Measurements from ENCODE around the gene LRP1B. TPM values are rescaled to one million over a fixed set of nuclear protein-coding genes. Genes with fewer than 3 reads are reported as not detected.
A peak's percentile ranks its signal among the peaks of the same experiment; 100 is the strongest.

The LRP1B gene
- total and polyA plus RNA-seq, 2 of the 8 experiments (the other 6 are each of a cell fraction or from before 2014, with no cell fraction given) = 0.03 TPM; not detected in 1

DNA sequence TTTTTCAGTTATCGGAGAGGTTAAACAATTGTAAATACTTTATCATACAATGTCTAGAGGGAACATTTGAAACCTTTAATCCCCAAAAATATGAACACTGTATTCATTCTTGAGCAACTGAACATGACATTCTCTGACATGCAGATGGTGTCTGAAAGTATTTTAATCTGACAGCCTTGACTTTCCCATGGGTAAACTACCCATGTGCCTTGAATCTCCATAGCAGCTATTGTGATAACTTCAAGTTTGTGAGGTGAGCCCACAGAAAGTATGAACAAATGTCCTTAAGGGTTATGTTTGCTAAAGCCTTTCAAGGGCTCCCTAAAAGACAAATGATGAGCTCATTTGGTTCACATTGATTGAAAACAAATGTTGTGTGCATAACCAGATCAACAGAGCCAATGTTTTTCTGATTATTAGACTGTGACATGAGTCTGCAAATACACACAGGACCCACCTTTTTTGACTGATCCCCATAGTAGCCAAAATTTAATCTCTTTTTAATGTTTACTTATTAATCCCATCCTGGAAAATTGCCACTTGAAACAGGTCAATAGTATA is 1326.0 kb downstream of the LRP1B start:
- Histone ChIP-seq H3K9ac (replicated peaks in 1 of 4; ENCODE audit: extremely low read depth in 1 of 4, low read depth in 3 of 4, low read length in 3 of 4) (no peak overlapping the region), H3K56ac (replicated peaks; ENCODE audit: insufficient read length, low read depth, low read length) (no peak overlapping the region), H3K4me3 (ENCODE audit: extremely low read depth in 1 of 4, insufficient read depth in 2 of 4, low read depth in 3 of 4, low read length in 4 of 4) (no peak overlapping the region), H2AK5ac (ENCODE audit: low read depth, low read length) (no peak overlapping the region), H3K18ac (ENCODE audit: extremely low read depth, low read length) (no peak overlapping the region), H4K8ac (ENCODE audit: extremely low read depth, insufficient read depth, low read length) (no peak overlapping the region), H4K20me1 (replicated peaks in 1 of 2; ENCODE audit: control insufficient read depth in 1 of 2, insufficient read depth in 2 of 2, low read length in 2 of 2) (no peaks in the 10 kb centered on the region), H2BK120ac (replicated peaks; ENCODE audit: low read depth, low read length) (no peak overlapping the region), H3K4me2 (ENCODE audit: insufficient read depth in 1 of 2, low read depth in 2 of 2, low read length in 2 of 2) (no peak overlapping the region), H3K27me3 (replicated peaks in 1 of 4; ENCODE audit: control insufficient read depth in 3 of 4, extremely low read depth in 1 of 4, insufficient read depth in 3 of 4, low read length in 3 of 4) (no peaks in the 10 kb centered on the region), H2BK15ac (ENCODE audit: low read length) (no peak overlapping the region), H4K91ac (replicated peaks; ENCODE audit: insufficient read length, low read length) (no peak overlapping the region), H4K5ac (ENCODE audit: insufficient read length, low read depth, low read length) (no peak overlapping the region), H3K27ac (ENCODE audit: low read depth, low read length) (no peak overlapping the region; the same call in 1 of the 2 replicates), H2BK20ac (ENCODE audit: low read length) (no peak overlapping the region), H3K4ac (replicated peaks; ENCODE audit: insufficient read length, low read depth, low read length) (no peak overlapping the region), H3K4me1 (replicated peaks in 1 of 4; ENCODE audit: control insufficient read depth in 3 of 4, insufficient read depth in 4 of 4, low read length in 3 of 4) (no peaks in the 10 kb centered on the region), H2AFZ (ENCODE audit: low read length) (peak overlapping the region; percentile 85; the same call in 1 of the 2 replicates), H3K23ac (ENCODE audit: insufficient read length) (no peak overlapping the region), H3K9me3 (ENCODE audit: insufficient read depth in 2 of 2, low read depth in 1 of 2, low read length in 1 of 2) (no peaks in the 10 kb centered on the region), H2BK5ac (ENCODE audit: low read depth, low read length) (no peak overlapping the region), H3K14ac (ENCODE audit: insufficient read length) (no peak overlapping the region), H3K79me1 (ENCODE audit: low read depth, low read length) (no peaks in the 10 kb centered on the region), H2BK12ac (ENCODE audit: low read depth, low read length) (no peak overlapping the region), H3K23me2 (ENCODE audit: low read depth, low read length) (no peaks in the 10 kb centered on the region), H3K36me3 (ENCODE audit: control insufficient read depth in 2 of 4, insufficient read depth in 4 of 4, low read length in 3 of 4) (no peaks in the 10 kb centered on the region), H3K79me2 (ENCODE audit: control insufficient read depth in 1 of 2, insufficient read depth in 2 of 2, low read length in 2 of 2) (no peaks in the 10 kb centered on the region)
- POLR2A ChIA-PET (ENCODE audit: partially characterized antibody) = no interaction called here
- CTCF ChIA-PET (ENCODE audit: partially characterized antibody) = interaction anchor here (0.6 to 1.7 kb wide), 3 partner anchors 10 to 28 kb away, joined by 3 read pairs; no protein-coding TSS in a partner anchor
- FAIRE-seq = no peak
- no peak for DNase-seq (ENCODE audit: low read depth in 1 of 2, low spot score in 2 of 2)
- WGBS, 2 experiments (ENCODE audit: extremely low coverage in 1 of 2, insufficient coverage in 1 of 2, insufficient read length in 1 of 2, insufficient replicate concordance in 2 of 2, low coverage in 1 of 2, low lambda C conversion rate in 2 of 2, missing lambda C conversion rate in 1 of 2) = 85% methylated on average over 1 of the region's 1 CpG; no CpG with 5 or more reads in 1 of the 2 experiments
- TF ChIP-seq POLR2AphosphoS5 (IDR thresholded peaks at IDR 0.05; ENCODE audit: low read depth, low read length) (no peak), SP4 (IDR thresholded peaks at IDR 0.05; ENCODE audit: low read length) (no peak), KDM4A (IDR thresholded peaks at IDR 0.05; ENCODE audit: low read depth, low read length, severe bottlenecking) (no peak), RFX5 (IDR thresholded peaks at IDR 0.05; ENCODE audit: borderline replicate concordance, low read depth, low read length) (no peak), GABPA (IDR thresholded peaks at IDR 0.05; ENCODE audit: borderline replicate concordance, insufficient read depth, low read length) (no peak), TAF1 (IDR thresholded peaks at IDR 0.05; ENCODE audit: low read depth, low read length) (no peak), SIRT6 (IDR thresholded peaks at IDR 0.05; ENCODE audit: low read length) (no peak), KDM5A (IDR thresholded peaks at IDR 0.05; ENCODE audit: low read length) (no peak), HDAC2 (IDR thresholded peaks at IDR 0.05; ENCODE audit: borderline replicate concordance in 1 of 2, low read depth in 2 of 2, low read length in 2 of 2) (no peak), CBX8 (IDR thresholded peaks at IDR 0.05; ENCODE audit: borderline replicate concordance, low read depth, low read length) (no peak), TEAD4 (IDR thresholded peaks at IDR 0.05; ENCODE audit: low read depth, low read length) (no peak), JUND (IDR thresholded peaks at IDR 0.05; ENCODE audit: low read length) (no peak), SIN3A (conservative IDR thresholded peaks at IDR 0.05 in 1 of 2, IDR thresholded peaks at IDR 0.05 in 1 of 2; ENCODE audit: low read depth in 1 of 2, low read length in 2 of 2) (no peak)
- TF ChIP-seq, protein P1, sequence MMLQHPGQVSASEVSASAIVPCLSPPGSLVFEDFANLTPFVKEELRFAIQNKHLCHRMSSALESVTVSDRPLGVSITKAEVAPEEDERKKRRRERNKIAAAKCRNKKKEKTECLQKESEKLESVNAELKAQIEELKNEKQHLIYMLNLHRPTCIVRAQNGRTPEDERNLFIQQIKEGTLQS (IDR thresholded peaks at IDR 0.05; ENCODE audit: insufficient read depth, low read depth, low read length) = no peak

Measured in H1 (cell line).